Right renal cortex interstitium (tissue), 3 donors: Measurements from ENCODE around the gene LCMT2. TPM values are rescaled to one million over a fixed set of nuclear protein-coding genes. Genes with fewer than 3 reads are reported as not detected.
"Not testable (repeated sequence)": the region's sequence is repeated elsewhere in the genome, so short reads cannot be mapped to it uniquely, and the experiment has no call there.

Source experiments
- DNase-seq, 3 donors: peaks; one replicate each; pipeline ENCODE4 v3.0.0-alpha.2; 2013; ENCODE audit warnings: low read depth in 3 of 3, low spot score in 2 of 3
- polyA plus RNA-seq, 3 donors: library from polyadenylated mRNA; unstranded; fragments of 120-200 nt; gene quantifications; one replicate each; pipeline ENCODE4 v1.2.1, GENCODE V29; 2013; ENCODE audit not compliant: insufficient read length in 3 of 3

Gene LCMT2
- polyA plus RNA-seq, 3 donors: 13.7 to 15.9 (median 14.7) TPM

- DNase-seq: no peak
These were observed 13.4 kb downstream of the LCMT2 start for GRCh38 chr15:43316971-43317346.

DNA sequence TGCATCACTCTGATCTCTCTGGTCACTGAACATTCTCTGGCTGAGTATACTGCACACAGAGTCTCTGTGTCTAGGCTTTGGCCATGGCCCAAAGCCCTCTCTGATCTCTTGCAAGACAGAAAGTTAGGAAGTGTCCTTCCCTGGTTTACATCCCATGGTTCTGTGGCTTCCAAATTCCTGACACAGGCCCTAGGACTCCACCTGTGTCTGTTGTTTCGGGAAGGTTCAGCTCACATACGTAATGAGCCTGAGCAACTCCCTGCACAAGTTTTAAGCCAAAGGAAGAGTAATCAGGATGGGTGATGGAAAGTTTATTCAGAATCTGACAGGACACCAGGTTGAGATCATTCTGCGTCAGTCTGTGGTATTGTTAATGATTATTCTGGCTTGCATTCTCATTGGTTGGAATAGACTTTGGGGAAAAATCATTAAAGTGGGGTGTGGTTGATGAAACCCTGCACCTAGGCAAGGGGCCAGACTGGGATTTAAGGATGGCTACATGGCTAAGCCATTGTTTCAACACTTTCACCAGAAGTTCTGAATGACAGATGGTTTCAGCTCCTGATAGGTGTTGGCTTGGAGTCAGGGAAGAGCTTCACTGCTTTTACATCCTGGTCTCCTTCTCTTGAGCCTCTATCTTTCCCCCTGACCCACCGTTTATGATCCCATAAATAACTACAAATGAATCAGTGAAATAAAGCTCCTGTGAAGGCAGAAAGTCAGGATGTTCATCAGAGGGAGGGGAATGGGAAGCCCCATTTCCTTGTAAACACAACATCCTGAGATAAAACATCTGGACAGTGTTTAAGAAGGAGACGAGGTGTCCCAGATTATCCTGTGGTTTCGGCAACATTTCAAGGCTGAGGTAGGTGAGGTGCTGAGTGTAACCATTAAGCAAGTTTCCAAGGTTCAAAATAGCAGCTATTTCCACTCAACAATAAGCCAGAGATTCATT is 14.1 kb downstream of the LCMT2 start:
- DNase-seq: no peak

GRCh38 chr15:43314171-43314570 is 16.2 kb downstream of the LCMT2 start:
- DNase-seq: no peak

- no peak for DNase-seq
These were observed 18.0 kb downstream of the LCMT2 start for GRCh38 chr15:43312378-43312777.

GRCh38 chr15:43302205-43302817 is 28.1 kb downstream of the LCMT2 start, which contains the start of gene TGM7:
Gene TGM7 (minus strand): TSS chr15:43302255.
- DNase-seq: no peak

GRCh38 chr15:43299884-43300283 is 30.5 kb downstream of the LCMT2 start:
- no peak for DNase-seq

DNA sequence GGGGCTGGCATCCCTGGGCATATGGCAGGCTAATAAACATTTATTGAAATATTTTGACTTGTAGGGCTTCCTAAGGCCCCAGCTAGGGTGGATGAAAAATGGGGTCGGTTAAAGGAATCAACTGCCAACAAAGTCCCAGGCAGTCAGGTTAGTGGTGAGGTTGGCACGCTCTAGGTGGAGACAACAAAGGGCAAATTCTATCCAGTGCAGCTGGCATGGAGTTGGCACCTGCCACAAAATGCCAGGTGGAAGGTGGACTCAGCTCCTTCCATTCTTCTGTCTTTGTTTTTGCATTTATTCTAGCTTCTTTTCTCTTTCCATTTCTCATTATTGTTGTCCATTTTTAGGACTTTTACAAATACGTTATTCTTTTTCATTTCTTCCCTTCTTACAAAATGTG is 31.0 kb downstream of the LCMT2 start:
- DNase-seq: no peak

DNA sequence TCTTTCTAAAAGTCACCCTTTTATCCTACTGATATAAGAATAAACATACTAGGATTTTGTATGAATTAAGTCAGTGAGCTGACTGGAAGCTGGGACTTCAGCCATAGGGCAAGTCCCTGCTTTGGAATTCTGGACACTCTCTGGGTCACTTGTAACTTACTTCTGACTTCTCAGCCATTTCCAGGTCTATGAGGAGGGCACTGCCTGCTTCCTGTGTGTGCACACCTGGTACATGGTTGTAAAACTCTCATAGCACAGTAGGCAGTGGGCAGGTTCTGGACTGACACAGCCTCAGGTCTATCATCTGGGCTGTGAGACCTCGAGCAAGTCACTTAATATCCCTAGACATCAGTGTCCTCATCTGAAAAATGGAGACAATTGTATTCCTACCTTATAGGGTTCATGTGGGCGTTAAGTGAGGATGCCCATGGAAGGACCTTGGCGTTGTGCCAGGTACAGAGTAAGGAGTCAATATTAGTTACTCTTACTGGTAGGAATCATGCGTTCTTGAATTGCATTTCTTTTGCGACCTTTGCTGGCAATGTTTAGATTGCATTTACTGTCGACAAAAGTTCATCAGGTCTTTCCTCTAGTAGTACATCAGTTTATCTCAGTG is 36.2 kb downstream of the LCMT2 start:
- no peak for DNase-seq

DNA sequence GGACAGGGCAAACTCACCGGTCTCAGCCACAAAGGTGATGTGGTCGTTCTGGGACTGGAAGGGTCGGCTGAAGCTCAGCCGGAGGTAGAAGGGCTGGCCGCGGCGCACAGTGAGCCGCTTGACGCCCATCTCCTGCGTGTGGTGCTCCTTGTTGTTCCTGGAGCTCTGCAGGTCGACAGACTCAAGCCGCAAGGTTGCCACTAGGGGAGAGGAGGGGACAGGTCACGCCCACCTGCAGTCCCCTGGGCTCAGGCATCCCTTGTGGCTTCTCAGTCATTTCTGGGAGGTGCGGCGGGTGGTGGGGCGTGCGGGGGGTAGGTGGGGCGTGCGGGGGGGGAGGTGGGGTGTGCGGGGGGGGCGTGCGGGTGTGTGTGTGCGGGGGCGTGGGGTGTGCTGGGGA is 36.9 kb downstream of the LCMT2 start:
- no peak for DNase-seq

DNA sequence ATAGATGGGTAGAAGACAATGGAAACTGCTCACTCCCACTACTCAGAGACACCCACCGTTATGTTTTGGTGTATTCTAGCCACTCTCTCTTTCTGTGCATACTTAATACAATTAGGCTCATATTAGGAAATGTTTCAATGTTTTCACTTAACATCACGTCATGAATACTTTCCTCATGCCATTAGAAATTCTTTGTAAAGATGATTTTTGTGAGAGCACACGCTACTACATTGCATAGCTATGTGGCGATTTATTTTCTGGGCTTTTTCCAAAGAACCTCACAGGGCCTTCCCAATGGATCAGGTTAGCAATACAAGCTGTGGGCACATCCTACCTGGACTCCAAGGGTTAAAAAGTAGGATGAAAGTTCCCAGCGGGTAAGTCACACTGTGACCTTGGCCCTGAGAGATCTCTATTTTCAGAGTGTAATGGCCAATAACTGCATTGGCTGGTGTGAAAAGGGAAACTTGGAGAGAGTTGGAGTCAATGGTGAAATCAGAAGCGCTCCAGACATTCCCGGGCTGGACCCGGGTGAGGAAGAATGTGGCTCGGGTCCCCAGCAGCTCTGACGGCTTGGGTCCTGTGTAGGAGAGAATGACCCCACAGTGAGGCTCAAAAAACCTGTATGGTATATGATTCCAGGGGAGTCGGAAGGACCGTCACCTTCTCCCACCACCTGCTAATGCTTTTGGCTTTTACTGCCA is 37.8 kb downstream of the LCMT2 start:
- DNase-seq: no peak

- not testable (repeated sequence) for DNase-seq
These were observed 40.7 kb downstream of the LCMT2 start for GRCh38 chr15:43289656-43290055.

- no peak for DNase-seq
These were observed 43.1 kb downstream of the LCMT2 start for GRCh38 chr15:43287254-43287653.

GRCh38 chr15:43286074-43286473 is 44.3 kb downstream of the LCMT2 start:
- DNase-seq: no peak

DNA sequence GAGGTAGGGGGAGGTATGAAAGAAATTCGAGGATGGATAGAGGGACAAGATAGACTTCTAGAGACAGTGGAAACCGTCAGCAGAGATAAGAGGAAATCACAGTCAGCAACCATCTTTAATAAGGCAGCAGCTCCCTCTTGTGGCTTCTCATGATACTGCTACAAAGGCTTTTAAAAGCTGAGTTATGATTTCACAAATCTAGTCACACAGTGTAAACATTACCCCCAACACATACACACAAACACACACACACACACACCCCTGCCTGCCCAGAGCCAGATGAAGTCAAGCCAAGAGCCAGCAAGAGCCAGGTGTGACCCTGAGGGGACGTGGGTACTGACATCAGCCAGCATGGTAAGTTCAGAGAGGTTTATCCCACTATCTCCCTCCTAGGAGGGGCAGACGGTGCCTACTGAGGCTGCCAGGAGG is 44.8 kb downstream of the LCMT2 start:
- peak in 2 of 3 donors; percentile 29 to 48 for DNase-seq

GRCh38 chr15:43283526-43283925 is 46.8 kb downstream of the LCMT2 start:
- DNase-seq: no peak

DNA sequence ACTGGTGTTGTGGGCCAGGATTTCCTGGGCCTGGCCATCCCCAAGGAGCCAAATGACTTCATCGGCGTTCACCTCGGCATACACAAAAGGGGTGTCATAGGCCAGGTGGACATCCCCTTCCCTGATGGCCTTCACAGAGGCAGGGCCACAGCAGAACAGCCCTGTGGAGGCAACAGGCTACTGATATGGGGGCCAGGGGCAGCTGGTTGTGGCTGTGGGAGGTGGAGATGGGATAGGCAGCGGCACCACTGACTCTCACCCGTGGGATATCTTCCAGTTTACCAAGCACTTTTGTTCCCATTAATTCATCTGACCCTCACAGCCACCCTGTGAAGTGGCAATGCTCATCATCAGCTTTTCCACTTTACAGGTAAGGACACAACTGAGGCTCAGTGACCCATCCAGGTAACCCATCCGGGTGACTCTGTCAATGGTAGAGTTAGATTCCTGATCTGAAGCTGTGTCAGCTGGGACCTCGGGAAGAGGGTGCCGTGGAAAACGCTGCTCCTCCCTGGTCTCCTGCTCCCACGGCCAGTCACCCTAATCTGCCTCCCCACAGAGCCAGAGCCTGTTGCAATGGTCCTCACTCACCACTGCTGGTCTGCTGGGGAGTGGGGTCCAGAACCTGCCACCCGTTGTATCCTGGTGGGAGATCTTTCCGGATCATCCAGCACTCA is 48.3 kb downstream of the LCMT2 start:
- DNase-seq: no peak

DNA sequence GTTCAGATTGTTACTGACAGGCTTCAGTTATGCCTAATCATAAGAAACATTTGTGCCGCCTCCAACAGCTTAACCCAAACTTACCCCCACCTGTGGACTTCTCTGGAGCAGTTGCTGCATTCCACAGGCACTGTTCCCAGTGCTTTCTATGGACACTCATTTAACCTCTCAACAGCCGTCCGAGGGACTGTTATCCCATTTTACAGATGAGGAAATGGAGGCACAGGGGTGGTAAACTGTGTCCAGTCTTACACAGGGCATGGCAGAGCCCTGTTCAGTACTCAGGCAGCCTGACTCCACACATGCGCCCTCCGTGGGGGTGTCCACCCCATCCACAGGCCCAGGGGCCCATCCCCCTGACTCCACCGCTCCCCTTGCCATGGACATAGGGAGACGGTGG is 49.4 kb downstream of the LCMT2 start:
- DNase-seq: no peak

- no peak for DNase-seq
These were observed 50.9 kb downstream of the LCMT2 start for GRCh38 chr15:43279496-43279895.

- DNase-seq: no peak
These were observed 51.5 kb downstream of the LCMT2 start for GRCh38 chr15:43278869-43279268.

- no peak for DNase-seq
These were observed 52.5 kb downstream of the LCMT2 start for GRCh38 chr15:43277901-43278300.
